Stomach (tissue), 9 donors: ENCODE data around the gene BIN1. TPM values are rescaled to one million over a fixed set of nuclear protein-coding genes. Genes with fewer than 3 reads are reported as not detected.

Experiments used
- DNase-seq, 2 donors: peaks; one replicate each; pipeline versions ENCODE4 v3.0.0 to v3.0.0-alpha.2; 2013 to 2019
- H3K27ac ChIP-seq, 5 donors: fragments of 200-600 bp in 4 of 5; sonication (generic) in 4 of 5; one replicate each; pipeline ENCODE4 v1.5.1; 2013 to 2019; ENCODE audit warnings: mild to moderate bottlenecking in 1 of 5, moderate library complexity in 1 of 5
- H3K27me3 ChIP-seq, 3 donors: fragments of 200-600 bp; sonication (generic); one replicate each; pipeline ENCODE4 v1.5.1; 2017 to 2019; ENCODE audit warnings: mixed run types in 1 of 3
- H3K36me3 ChIP-seq, 4 donors: fragments of 200-600 bp; sonication (generic); 1 replicate in 3 of 4; 2 replicates in 1 of 4; pipeline ENCODE4 v1.5.1; 2016 to 2019
- H3K4me1 ChIP-seq, 4 donors: fragments of 200-600 bp; sonication (generic); one replicate each; pipeline ENCODE4 v1.5.1; 2016 to 2019
- H3K4me3 ChIP-seq, 4 donors: fragments of 200-600 bp; sonication (generic) in 3 of 4; one replicate each; pipeline ENCODE4 v1.5.1; 2016 to 2019; ENCODE audit warnings: mild to moderate bottlenecking in 1 of 4
- H3K9me3 ChIP-seq, 4 donors: fragments of 200-600 bp; sonication (generic); one replicate each; pipeline ENCODE4 v1.5.1; 2016 to 2019
- EP300 ChIP-seq: sonication (generic); formaldehyde crosslinking; IDR thresholded peaks from one replicate; pipeline ENCODE4 v1.6.1; 2017; ENCODE audit warnings: antibody characterized with exemption
- POLR2A ChIP-seq, 4 donors: fragments of 450-650 bp; IDR thresholded peaks; one replicate each; pipeline ENCODE4 v1.6.1; 2016; ENCODE audit warnings: antibody characterized with exemption in 4 of 4, control low read depth in 2 of 4, mild to moderate bottlenecking in 1 of 4, moderate library complexity in 1 of 4
- POLR2AphosphoS5 ChIP-seq, 3 donors: sonication (generic); formaldehyde crosslinking; IDR thresholded peaks; one replicate each; pipeline ENCODE4 v1.6.1; 2016; ENCODE audit warnings: antibody characterized with exemption in 3 of 3
- WGBS, 5 donors: extraction: QIAGEN DNeasy Blood & Tissue Kit in 3 of 5; methylation state at CpG; one replicate each; pipeline versions ENCODE4 v1.1.5 to v1.1.7; 2013 to 2018; 5-methylcytosine and 5-hydroxymethylcytosine counted together
- intact Hi-C: fragments of 100-400 bp; cut with DNase I; formaldehyde crosslinking; loops from one replicate; pipeline ENCODE4 v1.15.1; 2023; ENCODE audit warnings: low total_unique reads
- polyA plus RNA-seq, 3 donors: library from polyadenylated mRNA; stranded (reverse); fragments of 200-250 nt; gene quantifications; one replicate each; pipeline ENCODE4 v1.2.3, GENCODE V29; 2013
- total RNA-seq, 5 donors: library from RNA; depleted of rRNA; stranded (reverse); fragments of >200 nt; gene quantifications; one replicate each; pipeline versions ENCODE4 v1.1.0 to v1.2.3, GENCODE V29; 2014 to 2016
- TF ChIP-seq, protein P1 (sequence below), 7 experiments: fragments of 450-650 bp in 4 of 7; fragments of 200-600 bp in 3 of 7; sonication (generic) in 3 of 7; IDR thresholded peaks; one replicate each; pipeline ENCODE4 v1.5.1; 2016 to 2019; ENCODE audit warnings: antibody characterized with exemption in 7 of 7, control low read depth in 2 of 7, mild to moderate bottlenecking in 1 of 7
- donor health status: healthy with polysubstance abuse.
- donor health status: Bipolar disorder and iron deficiency.
- donor health status: healthy.

Gene BIN1
- total and polyA plus RNA-seq, 8 donors = 39.1 to 175 (median 47.8) TPM

DNA sequence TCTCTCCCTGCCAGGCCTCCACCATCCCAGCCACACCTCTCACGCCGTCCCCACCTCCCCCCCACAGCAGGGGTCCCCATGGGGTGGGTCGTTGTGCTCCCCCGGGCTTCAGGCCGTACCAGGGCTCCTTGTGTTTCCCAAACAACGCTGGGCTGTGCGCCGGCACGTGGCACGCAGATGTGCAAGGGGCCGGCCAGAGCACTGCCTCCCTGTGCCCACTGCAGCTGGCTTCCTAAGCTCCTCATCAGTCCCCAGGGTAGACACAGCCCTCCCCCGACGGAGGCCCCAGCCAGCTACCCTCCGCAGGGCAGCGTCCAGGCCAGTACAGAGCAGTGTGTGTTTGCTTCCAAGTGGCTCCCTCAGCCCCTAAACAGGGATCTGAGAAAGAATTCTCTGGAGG lies 34.0 kb downstream of the BIN1 start:
- Histone ChIP-seq H3K27ac (peak overlapping the region in 3 of 5 donors; percentile 1 to 64 (median 14)), H3K36me3 (peaks cover 3 to 49% (median 39%) of the 10 kb centered on the region in 4 donors), H3K4me3 (no peak overlapping the region), H3K9me3 (no peaks in the 10 kb centered on the region), H3K4me1 (peaks cover 5 to 70% (median 23%) of the 10 kb centered on the region in 4 donors), H3K27me3 (no peaks in the 10 kb centered on the region)
- TF ChIP-seq EP300 (no peak), POLR2AphosphoS5 (IDR thresholded peaks at IDR 0.05) (no peak), POLR2A (IDR thresholded peaks at IDR 0.05) (no peak)
- TF ChIP-seq, protein P1, sequence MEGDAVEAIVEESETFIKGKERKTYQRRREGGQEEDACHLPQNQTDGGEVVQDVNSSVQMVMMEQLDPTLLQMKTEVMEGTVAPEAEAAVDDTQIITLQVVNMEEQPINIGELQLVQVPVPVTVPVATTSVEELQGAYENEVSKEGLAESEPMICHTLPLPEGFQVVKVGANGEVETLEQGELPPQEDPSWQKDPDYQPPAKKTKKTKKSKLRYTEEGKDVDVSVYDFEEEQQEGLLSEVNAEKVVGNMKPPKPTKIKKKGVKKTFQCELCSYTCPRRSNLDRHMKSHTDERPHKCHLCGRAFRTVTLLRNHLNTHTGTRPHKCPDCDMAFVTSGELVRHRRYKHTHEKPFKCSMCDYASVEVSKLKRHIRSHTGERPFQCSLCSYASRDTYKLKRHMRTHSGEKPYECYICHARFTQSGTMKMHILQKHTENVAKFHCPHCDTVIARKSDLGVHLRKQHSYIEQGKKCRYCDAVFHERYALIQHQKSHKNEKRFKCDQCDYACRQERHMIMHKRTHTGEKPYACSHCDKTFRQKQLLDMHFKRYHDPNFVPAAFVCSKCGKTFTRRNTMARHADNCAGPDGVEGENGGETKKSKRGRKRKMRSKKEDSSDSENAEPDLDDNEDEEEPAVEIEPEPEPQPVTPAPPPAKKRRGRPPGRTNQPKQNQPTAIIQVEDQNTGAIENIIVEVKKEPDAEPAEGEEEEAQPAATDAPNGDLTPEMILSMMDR (IDR thresholded peaks at IDR 0.05) = no peak
- intact Hi-C loops = no loop called here
- WGBS, 5 donors = 68 to 78% (median 72%) methylated on average over 5 to 15 of the region's 15 CpGs
- no peak for DNase-seq

DNA sequence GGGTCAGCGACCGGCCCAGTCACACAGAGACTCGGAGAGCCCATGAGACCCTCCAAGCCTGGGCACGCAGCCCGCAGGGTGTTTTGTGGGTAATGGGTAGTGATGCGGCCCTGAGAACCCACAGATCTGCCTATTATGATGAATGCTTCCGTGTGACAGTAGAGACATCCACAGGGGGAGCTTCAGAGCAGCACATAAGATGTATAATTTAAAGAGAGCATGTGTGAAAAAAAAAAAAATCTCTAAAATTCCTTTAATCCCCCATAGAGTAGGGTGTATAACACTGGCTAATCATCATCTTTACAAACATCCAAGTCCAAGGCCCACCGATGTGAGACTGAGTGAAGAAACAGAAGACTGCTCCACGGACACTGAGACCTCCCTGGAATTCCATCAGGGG lies 34.6 kb downstream of the BIN1 start:
- H3K27me3 ChIP-seq = no peaks in the 10 kb centered on the region
- peaks cover 10 to 70% (median 24%) of the 10 kb centered on the region in 4 donors for H3K4me1 ChIP-seq
- peaks cover 6 to 49% (median 40%) of the 10 kb centered on the region in 4 donors for H3K36me3 ChIP-seq
- H3K9me3 ChIP-seq = no peaks in the 10 kb centered on the region
- TF ChIP-seq EP300 = no peak
- TF ChIP-seq, protein P1 (IDR thresholded peaks at IDR 0.05) = no peak
- TF ChIP-seq POLR2A (IDR thresholded peaks at IDR 0.05) = no peak
- no peak for TF ChIP-seq POLR2AphosphoS5 (IDR thresholded peaks at IDR 0.05)
- intact Hi-C loops = no loop called here
- no peak for DNase-seq
- peak overlapping the region in 2 of 5 donors; percentile 1 to 64 for H3K27ac ChIP-seq
- no peak overlapping the region for H3K4me3 ChIP-seq
- WGBS, 5 donors = 79 to 90% (median 83%) methylated on average over 9 of the region's 9 CpGs

DNA sequence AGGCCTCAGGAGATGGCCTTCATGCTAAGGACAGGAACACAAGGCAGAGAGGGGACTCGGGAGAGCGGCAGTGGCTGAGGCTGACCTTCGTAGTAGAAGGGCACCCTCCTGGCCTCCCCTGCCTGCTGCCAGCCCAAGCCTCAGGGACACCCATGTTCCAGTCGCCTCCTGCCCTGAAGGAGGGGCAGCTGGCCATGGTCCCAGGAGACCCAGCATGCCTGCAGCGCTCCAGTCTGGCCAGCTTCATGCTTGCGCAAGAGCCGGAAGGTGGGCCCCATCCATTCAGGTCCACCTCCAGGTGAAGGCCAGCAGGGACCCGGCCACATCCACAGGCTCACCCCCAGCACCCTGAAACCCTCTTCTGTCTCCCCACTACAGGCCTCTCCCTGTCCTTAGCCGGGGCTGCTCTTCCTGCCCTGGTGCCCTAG lies 35.0 kb downstream of the BIN1 start:
- peak overlapping the region in 2 of 5 donors; percentile 51 to 64 for H3K27ac ChIP-seq
- TF ChIP-seq EP300 = no peak
- no peak for TF ChIP-seq POLR2AphosphoS5 (IDR thresholded peaks at IDR 0.05)
- TF ChIP-seq, protein P1 (IDR thresholded peaks at IDR 0.05) = no peak
- no peak for DNase-seq
- H3K9me3 ChIP-seq = no peaks in the 10 kb centered on the region
- 70 to 90% (median 79%) methylated on average over 8 to 9 of the region's 9 CpGs for WGBS, 5 donors
- intact Hi-C loops = no loop called here
- no peaks in the 10 kb centered on the region for H3K27me3 ChIP-seq
- H3K36me3 ChIP-seq = peaks cover 11 to 51% (median 42%) of the 10 kb centered on the region in 4 donors
- no peak overlapping the region for H3K4me3 ChIP-seq
- peaks cover 9 to 65% (median 28%) of the 10 kb centered on the region in 4 donors for H3K4me1 ChIP-seq

DNA sequence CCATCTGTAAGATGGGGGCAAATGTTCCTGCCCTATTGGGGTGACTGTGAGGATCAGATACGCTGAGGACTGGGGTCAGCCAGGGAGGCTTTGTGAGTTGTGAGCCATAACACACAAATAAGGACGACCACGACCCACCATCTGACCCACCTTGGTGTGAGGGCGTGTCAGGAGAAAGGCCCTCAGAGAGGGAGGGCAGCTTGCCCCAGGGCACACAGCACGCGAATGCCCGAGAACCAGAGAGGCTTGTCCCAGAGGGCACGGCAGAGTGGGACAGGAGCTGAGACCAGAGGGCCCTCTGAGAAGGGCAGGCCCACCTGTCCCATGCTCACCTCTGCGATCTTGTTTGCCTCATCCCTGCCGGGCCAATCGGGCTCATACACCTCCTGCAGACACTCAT lies 36.7 kb downstream of the BIN1 start:
- Histone ChIP-seq H3K27me3 (no peaks in the 10 kb centered on the region), H3K27ac (no peak overlapping the region), H3K4me1 (peaks cover 13 to 64% (median 38%) of the 10 kb centered on the region in 4 donors), H3K4me3 (no peak overlapping the region), H3K9me3 (no peaks in the 10 kb centered on the region), H3K36me3 (peaks cover 12 to 51% (median 42%) of the 10 kb centered on the region in 4 donors)
- DNase-seq = no peak
- intact Hi-C loops = no loop called here
- TF ChIP-seq EP300 (no peak), POLR2A (IDR thresholded peaks at IDR 0.05) (no peak), POLR2AphosphoS5 (IDR thresholded peaks at IDR 0.05) (no peak)
- TF ChIP-seq, protein P1 (IDR thresholded peaks at IDR 0.05) = no peak
- 80 to 93% (median 91%) methylated on average over 11 of the region's 11 CpGs for WGBS, 5 donors
